Mesenchymal stem cell (in vitro differentiated cells and primary cell): ENCODE results near the gene PPIL3.

Experiments
- DNase-seq: peaks from one replicate; pipeline ENCODE4 v3.0.0-alpha.2; 2013
- H2AFZ ChIP-seq: one replicate; pipeline ENCODE4 v1.6.1; 2013; ENCODE audit warnings: low read depth, mild to moderate bottlenecking, control low read depth, inconsistent platforms, low read length, moderate library complexity
- H2AK5ac ChIP-seq: 2 replicates; pipeline ENCODE4 v1.6.1; 2013; ENCODE audit warnings: low read length, moderate library complexity, mild to moderate bottlenecking, inconsistent platforms; ENCODE audit not compliant: severe bottlenecking
- H2BK120ac ChIP-seq: one replicate; pipeline ENCODE4 v1.6.1; 2013; ENCODE audit warnings: low read depth, mild to moderate bottlenecking, inconsistent platforms, low read length, moderate library complexity
- H2BK12ac ChIP-seq, 2 experiments: one replicate each; pipeline ENCODE4 v1.6.1; 2013; ENCODE audit warnings: inconsistent platforms in 2 of 2, low read length in 2 of 2, mild to moderate bottlenecking in 2 of 2, moderate library complexity in 2 of 2, control low read depth in 1 of 2
- H2BK15ac ChIP-seq: one replicate; pipeline ENCODE4 v1.6.1; 2013; ENCODE audit warnings: mild to moderate bottlenecking, low read depth, inconsistent platforms; ENCODE audit not compliant: poor library complexity, severe bottlenecking
- H2BK5ac ChIP-seq: 2 replicates; pipeline ENCODE4 v1.6.1; 2013; ENCODE audit warnings: low read depth, mild to moderate bottlenecking, low read length, control low read depth, inconsistent platforms; ENCODE audit not compliant: poor library complexity, severe bottlenecking
- H3K14ac ChIP-seq, 2 experiments: one replicate each; pipeline ENCODE4 v1.6.1; 2013; ENCODE audit warnings: inconsistent platforms in 2 of 2, low read length in 2 of 2, control low read depth in 1 of 2, mild to moderate bottlenecking in 1 of 2, moderate library complexity in 1 of 2
- H3K18ac ChIP-seq, 2 experiments: one replicate each; pipeline ENCODE4 v1.6.1; 2013; ENCODE audit warnings: inconsistent platforms in 2 of 2, low read length in 2 of 2, control low read depth in 1 of 2, low read depth in 1 of 2, mild to moderate bottlenecking in 1 of 2
- H3K23ac ChIP-seq, 2 experiments: one replicate each; pipeline ENCODE4 v1.6.1; 2013; ENCODE audit warnings: inconsistent platforms in 2 of 2, low read length in 2 of 2, mild to moderate bottlenecking in 2 of 2, moderate library complexity in 2 of 2, control low read depth in 1 of 2
- H3K27ac ChIP-seq: 2 replicates; pipeline ENCODE4 v1.5.1; 2013; ENCODE audit warnings: mild to moderate bottlenecking, moderate library complexity, low read length, control low read depth, inconsistent platforms; ENCODE audit not compliant: poor library complexity, severe bottlenecking
- H3K27me3 ChIP-seq, 2 experiments: 2 replicates each; pipeline versions ENCODE4 v1.6.1 to v1.7.0; 2013; ENCODE audit warnings: low read length in 2 of 2, mild to moderate bottlenecking in 2 of 2, moderate library complexity in 2 of 2, control low read depth in 1 of 2, inconsistent platforms in 1 of 2; ENCODE audit not compliant: control insufficient read depth in 1 of 2, insufficient read depth in 1 of 2
- H3K36me3 ChIP-seq, 2 experiments: 2 replicates each; pipeline versions ENCODE4 v1.6.1 to v1.7.0; 2013; ENCODE audit warnings: low read length in 2 of 2, control low read depth in 1 of 2, inconsistent platforms in 1 of 2, low read depth in 1 of 2, mild to moderate bottlenecking in 1 of 2; ENCODE audit not compliant: insufficient read depth in 2 of 2, control insufficient read depth in 1 of 2
- H3K4ac ChIP-seq, 2 experiments: one replicate each; pipeline ENCODE4 v1.6.1; 2013; ENCODE audit warnings: inconsistent platforms in 2 of 2, low read length in 2 of 2, mild to moderate bottlenecking in 2 of 2, moderate library complexity in 2 of 2, control low read depth in 1 of 2, low read depth in 1 of 2
- H3K4me1 ChIP-seq: 2 replicates; pipeline ENCODE4 v1.6.1; 2013; ENCODE audit warnings: low read depth, low read length, control low read depth; ENCODE audit not compliant: control insufficient read depth, insufficient read depth
- H3K4me2 ChIP-seq: 2 replicates; pipeline ENCODE4 v1.6.1; 2013; ENCODE audit warnings: low read length, mild to moderate bottlenecking, inconsistent platforms; ENCODE audit not compliant: poor library complexity, severe bottlenecking
- H3K4me3 ChIP-seq, 2 experiments: 2 replicates each; pipeline versions ENCODE4 v1.5.1 to v1.7.0; 2013; ENCODE audit warnings: low read length in 2 of 2, mild to moderate bottlenecking in 2 of 2, control low read depth in 1 of 2, low read depth in 1 of 2; ENCODE audit not compliant: insufficient read depth in 1 of 2
- H3K79me1 ChIP-seq: replicated peaks from 2 replicates; pipeline ENCODE4 v1.6.1; 2013; ENCODE audit warnings: mild to moderate bottlenecking, control low read depth, low read length, inconsistent platforms; ENCODE audit not compliant: poor library complexity, severe bottlenecking
- H3K9ac ChIP-seq: 2 replicates; pipeline ENCODE4 v1.7.0; 2013; ENCODE audit warnings: mild to moderate bottlenecking, low read length, moderate library complexity
- H3K9me3 ChIP-seq: 2 replicates; pipeline ENCODE4 v1.7.0; 2013; ENCODE audit warnings: mild to moderate bottlenecking, low read length; ENCODE audit not compliant: control insufficient read depth
- H4K8ac ChIP-seq: one replicate; pipeline ENCODE4 v1.6.1; 2013; ENCODE audit warnings: inconsistent platforms, mild to moderate bottlenecking, low read length, moderate library complexity
- H4K91ac ChIP-seq: one replicate; pipeline ENCODE4 v1.6.1; 2013; ENCODE audit warnings: mild to moderate bottlenecking, low read length, inconsistent platforms
- WGBS: methylation state at CpG from one replicate; pipeline ENCODE4 v1.1.7; 2013; ENCODE audit warnings: mixed read lengths; 5-methylcytosine and 5-hydroxymethylcytosine counted together

PPIL3 gene

DNA sequence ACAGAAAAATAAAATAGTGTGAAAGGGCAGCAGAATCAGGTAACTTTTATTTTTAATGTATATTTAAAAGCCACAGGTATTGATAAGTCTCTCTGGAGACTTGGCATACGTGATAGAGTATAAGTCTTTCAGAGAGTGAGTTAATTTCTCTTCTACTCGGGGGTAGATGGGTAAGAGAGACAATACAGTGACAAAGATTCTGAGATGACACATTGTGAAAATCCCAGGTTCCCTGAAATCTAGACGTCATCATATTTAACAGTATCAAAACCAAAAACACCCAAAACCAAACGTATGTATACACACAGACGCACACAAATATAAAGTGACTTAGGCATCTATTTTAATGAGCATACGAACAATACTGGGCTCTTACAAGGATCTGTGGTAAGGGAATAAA lies 33.6 kb upstream of the PPIL3 start:
- Histone ChIP-seq H2BK120ac (no peak overlapping the region), H3K4me2 (no peak overlapping the region), H3K27me3 (no peaks in the 10 kb centered on the region), H4K8ac (no peak overlapping the region), H3K18ac (no peak overlapping the region), H3K4me3 (no peak overlapping the region), H3K14ac (no peak overlapping the region), H2BK12ac (no peak overlapping the region), H3K23ac (no peak overlapping the region), H3K9ac (no peak overlapping the region), H3K27ac (no peak overlapping the region), H3K36me3 (peaks cover 27 to 78% of the 10 kb centered on the region in 2 experiments), H4K91ac (no peak overlapping the region), H3K9me3 (no peaks in the 10 kb centered on the region), H2BK5ac (no peak overlapping the region), H3K79me1 (peaks cover 8% of the 10 kb centered on the region), H2AK5ac (no peak overlapping the region), H3K4me1 (no peaks in the 10 kb centered on the region), H2AFZ (no peak overlapping the region), H3K4ac (no peak overlapping the region), H2BK15ac (no peak overlapping the region)
- DNase-seq: no peak
- WGBS: 99% methylated on average over 6 of the region's 6 CpGs

- no peak overlapping the region for H2BK5ac ChIP-seq
- H3K4me1 ChIP-seq: no peaks in the 10 kb centered on the region
- no peak overlapping the region for H3K4me2 ChIP-seq
- H3K9me3 ChIP-seq: no peaks in the 10 kb centered on the region
- H2BK12ac ChIP-seq: no peak overlapping the region
- H3K27me3 ChIP-seq: no peaks in the 10 kb centered on the region
- no peak overlapping the region for H4K91ac ChIP-seq
- no peak overlapping the region for H3K14ac ChIP-seq
- no peak overlapping the region for H4K8ac ChIP-seq
- H3K23ac ChIP-seq: no peak overlapping the region
- no peak overlapping the region for H2BK15ac ChIP-seq
- no peak overlapping the region for H3K18ac ChIP-seq
- no peak overlapping the region for H3K4me3 ChIP-seq
- H2BK120ac ChIP-seq: no peak overlapping the region
- peak overlapping the region; percentile 35 for H3K9ac ChIP-seq
- no peak overlapping the region for H2AK5ac ChIP-seq
- H3K36me3 ChIP-seq: peaks cover 26 to 76% of the 10 kb centered on the region in 2 experiments
- H2AFZ ChIP-seq: no peak overlapping the region
- peak; percentile 22 for DNase-seq
- H3K27ac ChIP-seq: no peak overlapping the region
- H3K79me1 ChIP-seq: peaks cover 5% of the 10 kb centered on the region
- no peak overlapping the region for H3K4ac ChIP-seq
These were observed 24.8 kb upstream of the PPIL3 start for GRCh38 chr2:200913654-200914053.

DNA sequence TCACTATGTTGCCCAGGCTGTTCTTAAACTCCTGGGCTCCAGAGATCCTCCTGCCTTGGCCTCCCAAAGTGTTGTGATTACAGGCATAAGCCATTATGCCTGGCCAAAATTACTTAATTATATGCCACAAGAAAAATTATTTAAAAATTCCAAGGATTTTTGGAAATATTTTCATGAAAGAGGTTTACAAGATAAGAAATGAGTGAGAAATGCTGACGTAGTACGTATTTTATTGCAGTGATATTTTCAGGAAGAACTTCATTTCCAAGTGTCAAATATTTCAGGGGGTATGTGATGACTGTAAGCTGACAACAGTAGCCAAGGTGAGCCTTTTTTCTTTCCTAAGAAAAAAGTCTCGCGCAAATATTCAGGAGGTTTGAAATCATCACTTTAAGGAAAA lies 21.1 kb upstream of the PPIL3 start:
- no peak overlapping the region for H2AFZ ChIP-seq
- H3K9me3 ChIP-seq: no peaks in the 10 kb centered on the region
- no peak overlapping the region for H4K8ac ChIP-seq
- H2BK5ac ChIP-seq: no peak overlapping the region
- peaks cover 21 to 67% of the 10 kb centered on the region in 2 experiments for H3K36me3 ChIP-seq
- H2BK15ac ChIP-seq: no peak overlapping the region
- H3K27ac ChIP-seq: no peak overlapping the region
- H4K91ac ChIP-seq: no peak overlapping the region
- no peak overlapping the region for H3K9ac ChIP-seq
- H3K27me3 ChIP-seq: no peaks in the 10 kb centered on the region
- DNase-seq: no peak
- no peak overlapping the region for H3K14ac ChIP-seq
- no peak overlapping the region for H3K4me3 ChIP-seq
- WGBS: 100% methylated on average over 2 of the region's 4 CpGs
- no peak overlapping the region for H3K18ac ChIP-seq
- no peak overlapping the region for H3K23ac ChIP-seq
- H2BK12ac ChIP-seq: no peak overlapping the region
- no peak overlapping the region for H2BK120ac ChIP-seq
- no peak overlapping the region for H3K4me2 ChIP-seq
- no peaks in the 10 kb centered on the region for H3K4me1 ChIP-seq
- H2AK5ac ChIP-seq: no peak overlapping the region
- no peak overlapping the region for H3K4ac ChIP-seq
- peaks cover 8% of the 10 kb centered on the region for H3K79me1 ChIP-seq

DNA sequence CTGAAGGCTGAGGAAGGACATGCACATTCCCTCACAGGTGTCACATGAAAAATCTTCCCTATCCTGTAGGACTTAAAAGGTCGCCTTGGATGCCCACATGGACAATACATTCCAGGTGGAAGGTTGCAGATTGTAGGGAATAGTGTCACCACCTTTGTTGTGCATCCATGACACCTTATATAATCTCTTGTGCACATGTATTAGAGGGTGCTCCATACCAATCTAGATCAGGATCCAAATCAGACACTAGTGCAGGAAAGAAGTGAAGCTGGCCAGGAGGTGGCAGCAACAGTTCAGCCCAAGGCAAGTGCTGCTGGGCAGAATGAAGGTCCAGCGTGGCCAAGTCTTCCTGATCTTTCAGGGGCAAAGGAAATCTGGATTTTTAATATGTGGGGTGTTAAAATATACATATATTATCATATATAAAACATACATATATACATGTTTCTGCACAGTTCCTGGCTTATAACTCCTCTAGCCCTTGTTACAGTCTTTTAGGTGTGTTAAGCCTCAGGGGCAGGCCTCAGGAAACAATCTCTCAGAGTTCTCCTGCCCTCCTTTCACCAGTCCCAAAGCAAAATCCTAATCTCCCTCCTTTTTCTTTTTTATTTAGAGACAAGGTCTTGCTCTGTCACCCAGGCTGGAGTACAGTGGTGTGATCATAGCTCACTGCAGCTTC lies 16.9 kb upstream of the PPIL3 start:
- Histone ChIP-seq H4K91ac (no peak overlapping the region), H3K4me1 (no peaks in the 10 kb centered on the region), H3K4me2 (no peak overlapping the region), H4K8ac (no peak overlapping the region), H3K9ac (no peak overlapping the region), H2AFZ (no peak overlapping the region), H3K9me3 (no peaks in the 10 kb centered on the region), H2AK5ac (no peak overlapping the region), H3K18ac (no peak overlapping the region), H3K23ac (no peak overlapping the region), H3K4me3 (no peak overlapping the region), H3K27me3 (no peaks in the 10 kb centered on the region), H2BK12ac (no peak overlapping the region), H2BK15ac (no peak overlapping the region), H3K14ac (no peak overlapping the region), H3K36me3 (peaks cover 21 to 64% of the 10 kb centered on the region in 2 experiments), H3K79me1 (peaks cover 10% of the 10 kb centered on the region), H3K4ac (no peak overlapping the region), H2BK5ac (no peak overlapping the region), H3K27ac (no peak overlapping the region), H2BK120ac (no peak overlapping the region)
- no CpG with 5 or more reads among the region's 2 CpGs for WGBS
- peak; percentile 75 for DNase-seq
